Measurements from ENCODE around the gene TBC1D22A. TPM values are rescaled to one million over a fixed set of nuclear protein-coding genes. Genes with fewer than 3 reads are reported as not detected.

Gene TBC1D22A
- total RNA-seq, 4 donors from 2014 or later: 42.6 to 70.4 (median 55.1) TPM

GRCh38 chr22:47043835-47044721, 281.6 kb downstream of the TBC1D22A start:
- no peaks in the 10 kb centered on the region for H3K9me3 ChIP-seq
- peaks cover 0 to 43% (median 1%) of the 10 kb centered on the region in 4 donors for H3K4me1 ChIP-seq
- peak overlapping the region in 3 of 4 donors; percentile 58 to 88 (median 81) for H3K27ac ChIP-seq
- DNase-seq: peak in 2 of 3 donors; percentile 80 to 90
- H3K4me3 ChIP-seq: peak overlapping the region in 2 of 4 donors; percentile 6 to 13
- no peak for TF ChIP-seq CTCF (IDR thresholded peaks at IDR 0.05)
- peak; percentile 46 to 64 for TF ChIP-seq POLR2A (IDR thresholded peaks at IDR 0.05)
- H3K36me3 ChIP-seq: no peaks in the 10 kb centered on the region
- no peaks in the 10 kb centered on the region for H3K27me3 ChIP-seq

GRCh38 chr22:47044722-47045535, 282.5 kb downstream of the TBC1D22A start:
- TF ChIP-seq POLR2A (IDR thresholded peaks at IDR 0.05) (no peak), CTCF (IDR thresholded peaks at IDR 0.05) (peak in 1 of 6 experiments; percentile 15)
- H3K9me3 ChIP-seq: no peaks in the 10 kb centered on the region
- no peaks in the 10 kb centered on the region for H3K27me3 ChIP-seq
- H3K4me1 ChIP-seq: peaks cover 0 to 49% (median 2%) of the 10 kb centered on the region in 4 donors
- peak overlapping the region in 3 of 4 donors; percentile 58 to 88 (median 81) for H3K27ac ChIP-seq
- DNase-seq: peak in 1 of 3 donors; percentile 50
- no peaks in the 10 kb centered on the region for H3K36me3 ChIP-seq
- no peak overlapping the region for H3K4me3 ChIP-seq

- no peak overlapping the region for H3K27ac ChIP-seq
- TF ChIP-seq POLR2A (IDR thresholded peaks at IDR 0.05): no peak
- TF ChIP-seq CTCF (IDR thresholded peaks at IDR 0.05): no peak
- H3K27me3 ChIP-seq: no peaks in the 10 kb centered on the region
- peaks cover 0 to 49% (median 2%) of the 10 kb centered on the region in 4 donors for H3K4me1 ChIP-seq
- DNase-seq: peak in 1 of 3 donors; percentile 48
- H3K4me3 ChIP-seq: no peak overlapping the region
- H3K36me3 ChIP-seq: no peaks in the 10 kb centered on the region
- no peaks in the 10 kb centered on the region for H3K9me3 ChIP-seq
Observed at GRCh38 chr22:47045691-47046410, 283.4 kb downstream of the TBC1D22A start.

- no peaks in the 10 kb centered on the region for H3K9me3 ChIP-seq
- no peak overlapping the region for H3K27ac ChIP-seq
- no peak overlapping the region for H3K4me3 ChIP-seq
- peaks cover 0 to 49% (median 2%) of the 10 kb centered on the region in 4 donors for H3K4me1 ChIP-seq
- no peaks in the 10 kb centered on the region for H3K27me3 ChIP-seq
- no peaks in the 10 kb centered on the region for H3K36me3 ChIP-seq
- TF ChIP-seq POLR2A (IDR thresholded peaks at IDR 0.05) (no peak), CTCF (IDR thresholded peaks at IDR 0.05) (no peak)
- peak in 1 of 3 donors; percentile 25 for DNase-seq
Observed at GRCh38 chr22:47046411-47047065, 284.1 kb downstream of the TBC1D22A start.

Measured in Peyer's patch (tissue), 4 donors.